NCI-H524 (cell line): Measurements from ENCODE around the gene HIF1A.
A peak's percentile ranks its signal among the peaks of the same experiment; 100 is the strongest.
"Not testable (repeated sequence)": the region's sequence is repeated elsewhere in the genome, so short reads cannot be mapped to it uniquely, and the experiment has no call there.

Experiments
- DNase-seq, 2 experiments: peaks; one replicate each; lab custom pipeline; 2025; lab: John Stamatoyannopoulos, UW

The HIF1A gene

GRCh38 chr14:61708693-61709092 lies 13.4 kb downstream of the HIF1A start:
- DNase-seq = not testable (repeated sequence)

GRCh38 chr14:61710853-61711817 lies 15.8 kb downstream of the HIF1A start:
- DNase-seq = no peak

DNA sequence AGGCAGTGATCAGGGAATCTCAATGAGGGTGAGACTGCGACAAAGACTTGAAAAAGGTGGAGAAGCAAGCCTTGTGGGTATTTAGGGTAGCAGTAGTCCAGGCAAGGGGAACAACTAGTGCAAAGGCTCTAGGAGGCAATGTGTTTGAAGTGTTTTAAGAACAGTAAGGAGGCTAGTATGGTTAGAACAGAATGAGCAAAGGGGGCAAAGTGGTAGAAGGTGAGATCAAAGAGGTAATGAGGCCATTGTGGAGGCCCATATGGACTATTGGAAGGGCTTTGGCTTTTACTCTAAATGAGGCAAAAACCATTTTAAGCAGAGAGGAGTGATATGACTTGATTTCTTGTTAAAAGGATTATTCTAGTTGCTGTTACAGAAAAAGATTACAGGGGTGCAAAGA lies 16.8 kb downstream of the HIF1A start:
- no peak for DNase-seq

DNA sequence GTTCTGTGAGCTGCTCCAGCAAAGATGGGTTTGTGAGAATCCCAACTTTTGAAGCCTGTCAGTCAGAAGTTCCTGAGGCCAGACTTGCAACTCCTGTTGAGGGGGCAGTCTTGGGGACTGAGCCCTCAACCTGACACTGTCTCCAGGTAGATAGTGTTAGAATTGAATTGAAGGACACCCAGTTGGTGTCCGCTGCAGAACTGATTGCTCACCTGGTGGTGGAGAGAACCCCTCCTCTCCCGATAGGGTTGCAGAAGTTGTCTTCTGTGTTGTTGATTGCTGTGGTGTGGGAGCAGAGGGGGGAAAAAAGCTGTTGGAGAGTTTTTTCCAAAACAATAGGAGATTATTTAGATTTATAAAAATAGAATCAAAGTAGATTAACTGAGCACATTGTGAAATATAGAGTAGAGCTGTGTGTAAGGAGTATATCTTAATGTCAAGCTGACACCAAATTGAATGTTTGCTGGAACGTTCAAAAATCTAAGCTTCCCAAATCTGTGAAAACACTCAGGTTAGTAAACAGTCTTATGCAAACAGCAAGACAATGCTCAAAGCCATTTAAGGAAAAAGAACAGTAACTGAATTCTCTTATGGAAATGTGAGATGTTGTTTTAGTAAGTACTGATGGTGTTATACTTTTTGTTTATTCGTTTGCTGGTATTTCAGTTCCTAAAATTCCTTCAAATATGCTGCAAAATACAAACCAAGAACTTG lies 18.6 kb downstream of the HIF1A start:
- no peak for DNase-seq

GRCh38 chr14:61716956-61717355 lies 21.6 kb downstream of the HIF1A start:
- DNase-seq = no peak

GRCh38 chr14:61718039-61718438 lies 22.7 kb downstream of the HIF1A start:
- no peak for DNase-seq

DNA sequence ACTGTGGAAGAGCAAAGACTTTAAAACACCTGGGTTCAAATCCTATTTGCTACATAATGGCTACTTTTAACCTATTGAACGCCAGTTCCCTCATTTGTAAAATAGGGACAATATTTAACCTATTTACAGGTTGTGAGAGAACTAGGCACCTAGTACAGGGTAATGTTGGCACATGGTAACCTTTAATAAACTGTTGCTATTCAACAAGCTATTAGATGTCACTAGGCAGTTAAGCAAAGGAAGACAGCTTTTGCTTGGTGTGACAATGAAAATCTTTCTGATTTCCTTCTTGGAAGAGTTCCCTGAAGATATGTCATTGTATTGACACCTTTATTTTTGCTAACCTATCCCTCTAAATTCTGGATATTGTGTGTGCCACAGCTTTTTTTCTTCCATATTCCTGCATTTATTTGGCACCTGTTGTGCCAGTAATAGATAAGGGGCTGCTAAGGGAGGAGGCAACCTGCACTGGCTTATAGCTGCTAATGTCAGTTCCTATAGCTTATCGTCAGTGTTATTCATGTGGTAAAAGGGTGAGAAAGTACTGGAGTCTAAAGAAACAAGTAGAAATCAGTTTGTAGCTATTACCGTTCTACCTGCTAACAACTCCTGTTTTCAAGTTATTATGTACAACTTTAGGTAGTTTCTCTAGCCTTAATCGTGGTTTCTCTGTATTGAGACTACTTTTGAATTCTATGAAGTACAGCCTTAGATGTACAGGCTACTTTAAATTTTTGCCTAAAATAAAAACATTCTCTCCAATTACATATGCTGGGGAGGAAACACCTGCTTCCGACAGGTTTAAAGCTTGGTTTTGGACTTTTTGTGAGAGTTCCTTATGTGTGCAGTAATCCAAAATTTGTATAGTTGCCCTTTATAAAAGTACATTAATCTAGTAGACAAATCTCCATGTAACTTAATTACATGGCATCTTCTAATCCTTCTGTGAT lies 24.3 kb downstream of the HIF1A start:
- no peak for DNase-seq

- DNase-seq = no peak
Observed at GRCh38 chr14:61720294-61720661, 25.0 kb downstream of the HIF1A start.

- no peak for DNase-seq
Observed at GRCh38 chr14:61720741-61721140, 25.4 kb downstream of the HIF1A start.

GRCh38 chr14:61724133-61724532 lies 28.8 kb downstream of the HIF1A start:
- DNase-seq = no peak

DNA sequence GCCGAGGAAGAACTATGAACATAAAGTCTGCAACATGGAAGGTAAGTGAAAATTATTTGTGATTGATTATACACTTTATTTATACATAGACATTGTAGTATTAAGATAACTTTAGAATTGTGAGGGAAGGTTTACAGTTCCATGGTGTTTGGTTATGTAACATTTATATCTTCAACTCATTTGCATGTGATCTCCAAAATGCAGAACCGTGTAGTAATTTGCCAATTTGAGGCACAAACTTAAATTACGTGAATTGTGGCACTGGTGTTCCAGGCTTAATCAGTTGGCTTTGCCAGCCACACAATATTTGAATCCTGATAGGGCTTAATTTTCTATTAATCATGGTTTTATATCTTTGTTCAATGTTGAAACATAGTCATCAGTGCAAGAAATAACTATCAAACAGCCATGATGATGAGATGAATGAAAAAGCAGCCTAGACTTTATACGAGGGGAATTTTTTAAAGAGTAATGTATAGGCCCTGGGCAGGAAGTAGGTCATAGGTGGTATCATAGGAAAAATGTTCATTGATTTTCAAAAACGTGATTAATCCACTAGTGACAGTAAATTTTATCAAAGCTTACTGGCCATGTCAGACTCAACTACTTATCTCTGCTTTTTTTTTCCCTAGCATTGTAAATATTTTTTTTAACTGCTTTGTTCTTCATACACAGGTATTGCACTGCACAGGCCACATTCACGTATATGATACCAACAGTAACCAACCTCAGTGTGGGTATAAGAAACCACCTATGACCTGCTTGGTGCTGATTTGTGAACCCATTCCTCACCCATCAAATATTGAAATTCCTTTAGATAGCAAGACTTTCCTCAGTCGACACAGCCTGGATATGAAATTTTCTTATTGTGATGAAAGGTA lies 31.7 kb downstream of the HIF1A start:
- no peak for DNase-seq

DNA sequence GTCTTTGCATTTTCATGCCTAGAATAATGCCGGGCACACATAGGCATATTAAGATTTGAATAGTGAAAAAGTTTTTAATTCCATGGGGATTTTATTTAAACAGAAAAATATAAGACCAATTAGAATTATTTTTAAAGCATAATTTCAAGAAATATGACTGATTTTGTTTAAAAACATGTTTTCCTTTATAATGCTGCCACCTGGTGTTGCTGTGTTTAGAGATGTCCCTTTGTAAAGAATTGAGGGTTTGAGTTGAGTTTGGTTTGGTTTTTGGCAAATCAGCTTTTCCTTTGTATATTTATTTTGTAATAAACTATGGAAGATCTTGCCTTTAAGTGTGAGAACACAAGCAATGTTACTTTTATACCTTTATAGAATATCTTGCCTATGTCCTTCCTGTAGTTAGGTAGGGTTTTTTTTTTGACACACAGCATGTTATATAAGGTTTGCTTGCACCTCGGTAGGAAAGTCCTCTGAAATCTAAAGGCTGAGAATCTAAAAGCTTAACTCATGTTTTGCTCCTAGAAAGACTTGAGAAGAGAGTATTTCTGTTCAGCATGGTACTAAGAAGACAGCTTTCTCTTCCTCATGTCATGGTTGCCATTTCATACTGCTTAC lies 35.6 kb downstream of the HIF1A start:
- peak; percentile 18 to 37 for DNase-seq

DNA sequence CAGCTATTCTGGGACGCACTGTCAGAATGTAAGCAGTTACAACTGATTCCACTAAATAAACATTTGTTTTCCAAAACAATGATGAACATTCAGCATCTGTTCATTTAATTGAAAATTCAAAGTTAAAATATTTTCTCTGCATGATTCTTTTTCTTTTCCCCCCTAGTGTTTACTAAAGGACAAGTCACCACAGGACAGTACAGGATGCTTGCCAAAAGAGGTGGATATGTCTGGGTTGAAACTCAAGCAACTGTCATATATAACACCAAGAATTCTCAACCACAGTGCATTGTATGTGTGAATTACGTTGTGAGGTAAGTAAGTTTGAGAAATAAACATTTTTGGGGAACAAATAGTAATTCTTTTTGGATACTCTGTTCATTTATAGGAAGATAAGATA lies 38.7 kb downstream of the HIF1A start:
- DNase-seq = no peak

GRCh38 chr14:61736751-61737150 lies 41.4 kb downstream of the HIF1A start:
- DNase-seq = no peak

GRCh38 chr14:61737915-61738314 lies 42.6 kb downstream of the HIF1A start:
- no peak for DNase-seq

DNA sequence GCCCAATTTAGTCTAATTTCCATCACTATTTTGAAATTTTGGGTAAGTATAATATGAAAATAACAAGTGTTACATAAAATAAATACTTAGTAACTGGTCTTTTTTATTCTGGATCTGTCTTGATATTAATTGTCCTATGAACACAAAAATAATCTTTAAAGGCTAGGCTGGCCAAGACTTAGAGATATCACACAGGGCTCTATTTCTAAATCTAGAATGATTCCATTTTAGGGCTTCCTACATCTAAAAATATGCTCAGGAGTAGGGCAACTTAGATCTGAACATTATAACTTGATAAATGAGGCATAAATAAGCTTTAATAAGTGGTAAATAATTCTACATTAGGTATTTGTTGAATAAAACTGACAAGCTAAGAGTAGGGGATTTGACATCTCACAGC lies 43.8 kb downstream of the HIF1A start:
- no peak for DNase-seq

GRCh38 chr14:61742371-61742770 lies 47.1 kb downstream of the HIF1A start:
- DNase-seq = no peak

GRCh38 chr14:61744238-61744637 lies 48.9 kb downstream of the HIF1A start:
- no peak for DNase-seq

DNA sequence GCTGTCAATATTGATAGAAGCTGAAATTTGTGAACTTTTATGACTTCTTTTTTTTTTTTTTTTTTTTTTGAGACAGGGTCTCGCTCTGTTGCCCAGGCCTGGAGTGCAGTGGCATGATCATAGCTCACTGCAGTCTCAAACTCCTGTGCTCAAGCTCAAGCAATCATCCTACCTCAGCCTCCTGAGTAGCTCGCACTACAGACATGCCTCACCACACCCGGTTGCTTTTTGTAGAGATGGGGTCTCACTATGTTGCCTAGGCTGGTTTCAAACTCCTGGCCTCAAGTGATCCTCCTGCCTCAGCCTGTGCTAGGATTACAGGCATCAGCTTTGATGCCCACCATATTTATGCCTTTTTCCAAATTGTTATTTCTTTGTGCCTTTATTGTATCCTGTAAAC lies 51.0 kb downstream of the HIF1A start:
- not testable (repeated sequence) for DNase-seq

- DNase-seq = no peak
Observed at GRCh38 chr14:61746881-61747280, 51.6 kb downstream of the HIF1A start.

DNA sequence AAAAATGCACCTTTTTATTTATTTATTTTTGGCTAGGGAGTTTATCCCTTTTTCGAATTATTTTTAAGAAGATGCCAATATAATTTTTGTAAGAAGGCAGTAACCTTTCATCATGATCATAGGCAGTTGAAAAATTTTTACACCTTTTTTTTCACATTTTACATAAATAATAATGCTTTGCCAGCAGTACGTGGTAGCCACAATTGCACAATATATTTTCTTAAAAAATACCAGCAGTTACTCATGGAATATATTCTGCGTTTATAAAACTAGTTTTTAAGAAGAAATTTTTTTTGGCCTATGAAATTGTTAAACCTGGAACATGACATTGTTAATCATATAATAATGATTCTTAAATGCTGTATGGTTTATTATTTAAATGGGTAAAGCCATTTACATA lies 52.0 kb downstream of the HIF1A start:
- DNase-seq = no peak
